Cardiac septum (tissue), 1 donor: Measurements from ENCODE around the gene CHRNB2. TPM values are rescaled to one million over a fixed set of nuclear protein-coding genes. Genes with fewer than 3 reads are reported as not detected.

ENCODE experiments used
- DNase-seq: peaks from one replicate; pipeline ENCODE4 v3.0.0-alpha.2; 2020; ENCODE audit warnings: low spot score
- intact Hi-C: fragments of 100-400 bp; cut with DNase I; formaldehyde crosslinking; loops from one replicate; pipeline ENCODE4 v1.14.0; 2022
- total RNA-seq: library from RNA; stranded (reverse); fragmentation: NEBNext Ultra II Directional; extraction: Animal tissue kit (Norgen Biotek cat#: 25700); gene quantifications from one replicate; pipeline ENCODE4 v1.2.1, GENCODE V29; 2021
- donor health status: DM: no; HTN: no; CAD: no.

The CHRNB2 gene
- total RNA-seq, 1 donor from 2014 or later, result 0.05 TPM

GRCh38 chr1:154605534-154605933 is 38.0 kb downstream of the CHRNB2 start:
- intact Hi-C loops, result no loop called here
- DNase-seq, result no peak

- intact Hi-C loops, result loop anchor here (1.0 kb wide), 1 partner anchor 48 kb away; no protein-coding TSS in a partner anchor
- DNase-seq, result no peak
These were observed 39.6 kb downstream of the CHRNB2 start for GRCh38 chr1:154607106-154607608.

- peak; percentile 97 for DNase-seq
- intact Hi-C loops, result loop anchor here (1.0 kb wide), 1 partner anchor 49 kb away; no protein-coding TSS in a partner anchor
These were observed 40.2 kb downstream of the CHRNB2 start, which contains the start of gene ADAR for GRCh38 chr1:154607609-154608396. Gene ADAR (minus strand): TSS chr1:154608186. CDS start chr1:154608006, 180 bp downstream.

GRCh38 chr1:154608397-154609270 is 41.1 kb downstream of the CHRNB2 start:
- no peak for DNase-seq
- intact Hi-C loops, result no loop called here

DNA sequence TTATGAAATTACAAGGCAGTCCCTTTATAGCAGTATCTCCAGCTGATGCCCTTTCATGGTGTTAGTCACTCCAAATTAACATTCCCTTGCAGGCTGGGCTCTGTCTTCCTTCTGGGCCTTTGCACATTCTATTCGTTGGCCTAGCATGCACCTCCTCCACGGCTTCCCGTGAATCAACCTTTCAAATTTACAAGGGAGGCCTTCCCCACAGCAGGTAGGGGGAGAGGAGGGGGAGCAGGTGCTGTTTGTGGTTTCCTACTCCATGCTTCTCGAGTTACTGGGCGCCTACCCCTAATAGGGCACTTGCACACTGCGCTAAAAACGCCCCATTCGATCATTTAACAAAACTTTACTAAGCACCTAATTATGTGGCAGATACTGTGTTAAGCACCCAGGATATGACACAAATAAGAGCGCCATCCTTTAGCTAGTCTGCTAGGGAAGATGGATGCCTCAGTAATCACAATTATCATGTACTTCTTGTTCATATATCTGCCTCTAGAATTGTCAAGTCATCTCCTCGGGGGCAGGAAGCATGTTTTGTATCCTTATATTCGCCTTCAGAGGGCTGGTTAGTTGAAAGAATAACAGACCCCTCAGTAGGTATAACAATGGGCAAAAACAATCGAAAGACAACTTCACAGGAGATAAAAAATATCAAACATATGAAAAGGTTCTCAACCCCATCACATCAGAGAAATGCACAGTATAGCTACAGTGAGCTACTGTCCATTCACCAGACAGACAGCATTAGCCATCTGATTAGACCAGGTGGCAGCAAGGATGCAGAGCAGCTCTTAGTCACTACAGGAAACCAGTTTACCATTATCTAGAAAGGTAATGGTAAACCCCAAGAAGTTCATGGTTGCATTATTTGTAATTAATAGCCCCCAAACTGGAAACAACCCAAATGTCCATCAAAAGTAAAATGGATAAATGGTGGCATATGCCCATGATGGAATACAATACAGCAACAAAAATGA is 42.1 kb downstream of the CHRNB2 start:
- no peak for DNase-seq
- intact Hi-C loops, result no loop called here

GRCh38 chr1:154611150-154611862 is 43.7 kb downstream of the CHRNB2 start:
- intact Hi-C loops, result no loop called here
- no peak for DNase-seq

GRCh38 chr1:154614247-154614646 is 46.7 kb downstream of the CHRNB2 start:
- DNase-seq, result no peak
- intact Hi-C loops, result no loop called here

- intact Hi-C loops, result no loop called here
- no peak for DNase-seq
These were observed 47.3 kb downstream of the CHRNB2 start for GRCh38 chr1:154614901-154615300.

- intact Hi-C loops, result no loop called here
- DNase-seq, result no peak
These were observed 47.8 kb downstream of the CHRNB2 start for GRCh38 chr1:154615411-154615810.

DNA sequence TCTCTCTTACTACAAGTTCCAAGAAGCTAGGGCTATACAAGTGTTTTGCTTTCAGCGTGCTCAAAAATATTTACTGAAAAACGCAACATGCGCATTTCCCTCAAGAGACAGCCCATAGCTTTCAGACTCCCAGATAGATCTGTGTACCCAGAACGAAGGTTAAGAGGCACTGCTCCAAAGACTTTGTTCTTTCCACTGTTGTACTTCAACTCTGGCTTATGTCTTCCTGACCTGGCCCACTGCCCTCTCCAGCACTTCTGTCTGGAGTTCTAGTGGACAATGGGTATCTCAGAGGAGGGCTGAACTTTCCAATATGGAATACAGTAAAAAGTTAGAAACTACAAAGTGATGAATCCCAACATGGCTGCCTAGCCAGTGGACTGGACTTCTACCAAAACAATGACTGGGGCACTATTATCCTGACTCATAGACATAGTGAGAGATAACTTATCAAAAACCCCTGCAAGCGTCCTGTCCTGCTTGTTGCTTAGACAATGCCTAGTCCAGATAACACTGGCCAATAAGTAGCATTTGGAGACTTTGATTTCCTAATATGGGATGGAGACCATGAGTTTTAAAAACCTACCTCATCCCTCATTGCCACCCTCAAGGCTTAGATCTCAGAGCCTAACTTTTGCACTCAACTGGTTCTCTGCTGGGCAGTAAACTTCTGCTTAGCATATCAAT is 49.2 kb downstream of the CHRNB2 start:
- intact Hi-C loops, result no loop called here
- no peak for DNase-seq

- intact Hi-C loops, result no loop called here
- DNase-seq, result no peak
These were observed 51.8 kb downstream of the CHRNB2 start for GRCh38 chr1:154619181-154619948.

DNA sequence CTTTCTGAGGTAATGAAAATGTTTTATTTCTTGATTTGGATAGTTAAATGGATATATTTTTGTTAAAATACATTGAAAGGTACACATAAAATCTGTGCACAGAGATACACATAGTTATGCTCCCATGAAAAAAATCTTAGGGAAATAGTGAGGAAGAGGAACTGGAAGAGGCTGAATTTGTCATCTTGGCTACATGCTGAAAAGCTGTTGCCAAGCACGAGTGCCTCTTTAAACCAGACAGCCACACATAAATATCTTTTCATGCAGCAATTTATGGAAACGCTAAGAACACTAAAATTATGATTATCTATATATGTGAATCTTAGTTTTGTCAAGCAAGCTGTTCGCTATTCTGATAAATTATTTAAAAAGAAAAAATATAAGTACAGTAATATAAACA is 53.2 kb downstream of the CHRNB2 start:
- intact Hi-C loops, result no loop called here
- DNase-seq, result no peak

DNA sequence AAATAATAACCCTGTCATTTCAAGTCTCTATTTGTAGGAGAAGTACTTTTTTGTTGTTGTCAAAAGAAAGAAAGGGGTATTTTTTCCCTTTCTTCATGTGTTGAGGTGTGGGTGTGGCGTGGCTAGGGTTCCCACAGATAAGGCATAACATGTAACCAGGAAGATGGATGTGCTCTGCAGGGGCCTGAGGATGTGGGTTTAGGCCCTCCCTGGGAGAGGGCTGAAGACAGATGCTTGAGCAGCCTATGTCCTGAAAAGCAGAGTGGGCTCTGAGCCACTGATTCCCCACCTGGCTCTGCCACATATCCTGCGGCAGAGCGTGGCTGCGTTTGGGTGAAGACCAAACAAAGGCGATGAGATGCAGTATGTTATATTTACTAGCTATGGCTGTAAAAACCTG is 54.3 kb downstream of the CHRNB2 start:
- intact Hi-C loops, result no loop called here
- DNase-seq, result no peak

DNA sequence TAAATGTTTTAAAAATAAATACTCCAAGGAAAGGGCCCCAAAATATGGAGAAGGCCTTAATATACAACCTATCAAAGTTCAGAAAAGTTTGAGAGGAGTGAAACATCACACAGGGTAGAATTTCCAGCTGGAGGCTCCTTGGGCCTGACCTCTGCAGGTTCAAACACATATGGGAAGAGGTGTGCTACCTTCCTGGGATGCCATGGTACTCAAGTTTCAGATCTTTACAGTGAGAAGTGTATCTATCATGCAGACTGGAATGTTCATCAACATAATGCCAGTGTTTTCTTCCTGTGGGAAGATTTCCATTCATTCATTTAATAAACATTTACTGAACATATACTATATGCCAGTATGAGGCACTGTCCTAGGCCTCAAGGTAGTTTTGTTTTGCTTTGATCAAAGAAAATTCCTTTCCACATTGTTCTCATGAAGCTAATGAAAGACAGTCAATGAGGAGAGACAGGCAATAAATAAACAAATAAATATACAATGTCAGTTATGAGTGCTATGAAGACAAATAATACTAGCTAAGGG is 55.0 kb downstream of the CHRNB2 start:
- intact Hi-C loops, result no loop called here
- DNase-seq, result no peak

DNA sequence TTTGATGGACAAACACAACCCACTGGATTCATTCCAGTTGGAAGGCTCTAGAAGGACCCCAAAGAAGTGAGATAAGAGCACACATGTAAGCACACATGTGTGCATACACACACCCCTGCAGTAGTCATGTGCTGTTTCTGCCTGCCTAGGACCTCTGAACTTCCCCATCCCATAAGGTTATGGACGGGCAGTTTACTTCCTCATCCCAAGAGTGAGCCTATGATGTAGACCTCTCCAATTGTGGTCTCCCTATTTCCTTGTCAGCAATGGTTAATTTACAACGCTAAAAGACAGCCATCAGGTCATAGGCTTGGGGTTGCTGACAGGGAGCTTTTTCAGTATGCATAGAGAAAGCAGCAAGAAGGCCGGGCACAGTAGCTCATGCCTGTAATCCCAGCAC is 55.8 kb downstream of the CHRNB2 start:
- DNase-seq, result no peak
- intact Hi-C loops, result no loop called here

DNA sequence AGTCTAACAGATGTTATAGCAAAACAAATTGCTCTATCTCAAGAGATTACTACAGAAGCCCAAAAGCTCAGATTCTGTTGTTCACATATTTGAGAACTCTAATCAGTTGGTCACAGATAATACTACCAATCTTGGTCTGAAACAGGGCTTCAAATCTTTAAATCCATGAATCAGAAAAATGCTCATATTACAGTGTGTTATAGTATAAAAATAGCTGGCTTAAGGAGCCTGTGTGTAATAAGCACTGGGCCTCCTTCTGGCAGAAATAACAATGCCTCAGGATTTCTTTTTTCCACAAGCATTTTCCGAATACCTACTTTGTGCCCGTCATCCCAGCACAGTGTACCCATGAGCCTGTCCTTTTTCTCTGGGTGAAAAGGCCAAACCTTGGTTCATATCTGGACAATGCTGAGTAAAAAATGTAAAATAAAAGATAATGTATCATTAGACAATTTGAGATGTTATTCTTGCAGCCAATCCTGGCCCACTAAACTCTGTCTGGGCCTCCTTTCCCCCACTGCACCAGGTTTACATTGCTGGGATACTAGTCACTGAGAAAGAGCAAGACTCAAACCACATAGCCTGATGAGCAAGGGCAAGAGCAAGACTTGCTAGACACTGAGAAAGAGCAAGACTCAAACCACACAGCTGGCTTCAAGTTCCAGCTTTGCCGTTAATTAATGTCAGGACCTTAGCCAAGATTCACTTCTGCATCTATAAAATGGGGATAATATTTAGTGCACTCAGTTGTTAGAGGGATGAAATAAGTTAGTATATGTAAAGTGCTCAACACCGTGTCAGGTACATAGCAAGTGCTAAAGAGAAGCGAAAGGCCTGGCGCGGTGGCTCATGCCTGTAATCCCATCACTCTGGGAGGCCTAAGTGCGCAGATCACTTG is 57.4 kb downstream of the CHRNB2 start:
- intact Hi-C loops, result no loop called here
- DNase-seq, result no peak
